T follicular helper cell (primary cell): Measurements from ENCODE around the gene SIN3B.

Experiments
- DNase-seq: peaks from one replicate; pipeline ENCODE4 v3.0.0-alpha.2; 2020; ENCODE audit warnings: low read depth

Gene SIN3B

GRCh38 chr19:16825312-16826052 lies 3.7 kb upstream of the SIN3B start:
- no peak for DNase-seq

DNA sequence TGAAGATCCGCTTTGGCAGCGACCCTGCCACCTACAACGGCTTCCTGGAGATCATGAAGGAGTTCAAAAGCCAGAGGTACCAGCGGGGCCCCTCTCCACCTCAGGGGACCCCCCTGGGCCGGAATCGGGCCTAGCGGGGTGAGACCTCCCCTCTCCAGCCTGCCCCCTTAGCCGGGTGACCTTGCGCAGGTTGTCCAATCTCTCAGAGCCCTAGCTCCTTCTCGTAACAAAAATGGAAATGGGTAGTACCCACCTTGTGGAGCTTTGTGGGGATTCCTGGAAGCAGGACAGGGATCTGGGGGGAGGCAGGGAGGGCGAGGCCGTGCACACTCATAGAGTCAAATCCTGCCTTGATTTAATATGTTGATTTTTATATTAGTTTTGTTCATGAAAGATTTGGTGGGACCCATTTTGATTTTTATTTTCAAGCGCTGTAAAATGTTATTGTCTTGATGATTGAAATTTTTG lies 658 bp downstream of the SIN3B start:
- no peak for DNase-seq

- no peak for DNase-seq
Measured at GRCh38 chr19:16830679-16831078, 1.5 kb downstream of the SIN3B start.

DNA sequence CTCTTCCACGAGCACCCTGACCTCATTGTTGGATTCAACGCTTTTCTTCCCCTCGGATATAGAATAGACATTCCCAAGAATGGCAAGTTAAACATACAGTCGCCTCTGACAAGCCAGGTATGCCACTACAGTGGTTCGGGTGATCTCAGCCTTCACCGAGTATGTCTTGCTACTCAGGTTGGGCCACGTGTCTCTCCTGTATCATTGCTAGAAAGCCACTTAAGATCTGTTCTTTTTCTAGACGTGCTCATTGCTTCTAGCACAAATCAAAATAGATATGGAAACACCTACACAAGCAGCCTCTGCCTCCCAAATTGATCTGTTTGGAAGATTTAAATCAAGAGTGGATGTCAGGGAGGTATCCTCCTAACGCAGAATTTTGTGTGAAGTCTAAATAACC lies 2.3 kb downstream of the SIN3B start:
- no peak for DNase-seq

DNA sequence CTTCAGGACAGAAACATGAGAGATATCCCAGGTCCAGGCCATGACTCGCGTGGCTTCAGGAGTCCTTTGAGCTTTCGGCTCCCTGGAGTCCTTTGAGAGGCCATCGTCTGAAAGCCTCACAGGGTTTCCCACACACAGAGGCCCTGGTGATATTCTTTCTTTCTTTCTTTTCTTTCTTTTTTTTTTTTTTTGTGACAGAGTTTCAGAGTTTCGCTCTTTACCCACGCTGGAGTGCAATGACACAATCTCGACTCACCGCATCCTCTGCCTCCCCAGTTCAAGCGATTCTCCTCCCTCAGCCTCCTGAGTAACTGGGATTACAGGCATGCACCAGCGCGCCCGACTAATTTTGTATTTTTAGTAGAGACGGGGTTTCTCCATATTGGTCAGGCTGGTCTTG lies 5.5 kb downstream of the SIN3B start:
- DNase-seq: no peak

DNA sequence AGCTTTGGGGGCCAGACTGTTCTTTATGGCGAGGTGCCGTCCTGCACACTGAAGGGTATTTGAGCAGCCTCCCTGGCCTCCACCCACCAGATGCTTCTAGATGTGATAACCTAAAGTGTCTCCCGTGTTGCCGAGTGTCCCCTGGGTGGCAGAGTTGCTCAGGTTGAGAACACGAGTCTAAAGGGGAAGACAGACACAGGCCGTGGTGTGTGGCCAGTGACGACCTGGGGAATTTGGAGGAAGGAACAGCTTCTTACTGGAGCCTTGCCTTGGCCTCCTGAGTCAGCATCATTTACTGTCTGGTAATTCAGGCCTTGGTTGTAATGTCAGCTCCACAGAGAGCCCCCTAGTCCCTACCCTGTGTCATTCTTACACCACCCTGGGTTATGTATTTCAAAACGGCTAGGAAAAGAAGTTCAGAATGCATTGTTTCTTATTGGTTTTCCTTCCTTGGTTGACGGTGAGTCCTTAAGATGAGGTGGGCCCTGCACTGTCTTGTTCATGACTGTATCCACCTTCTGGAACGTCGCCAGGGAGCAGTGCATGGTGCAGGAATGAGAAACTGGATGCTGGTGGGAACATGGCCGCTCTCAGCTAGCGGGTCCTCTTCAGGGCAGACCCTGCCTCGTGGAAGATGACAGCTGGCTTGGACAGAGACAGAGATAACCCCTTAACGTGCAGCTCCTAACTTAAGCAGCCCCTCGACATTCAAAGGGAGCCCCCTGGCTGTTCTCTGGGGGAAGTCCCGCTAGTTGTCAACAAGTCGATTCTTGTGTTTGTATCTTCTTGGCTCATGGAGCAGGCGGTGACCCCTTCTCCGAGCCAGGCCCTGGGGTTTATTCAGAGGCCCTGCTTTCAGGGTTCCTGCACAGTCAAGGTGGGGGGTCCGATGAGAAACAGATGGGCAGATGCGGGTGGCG lies 7.2 kb downstream of the SIN3B start:
- no peak for DNase-seq

DNA sequence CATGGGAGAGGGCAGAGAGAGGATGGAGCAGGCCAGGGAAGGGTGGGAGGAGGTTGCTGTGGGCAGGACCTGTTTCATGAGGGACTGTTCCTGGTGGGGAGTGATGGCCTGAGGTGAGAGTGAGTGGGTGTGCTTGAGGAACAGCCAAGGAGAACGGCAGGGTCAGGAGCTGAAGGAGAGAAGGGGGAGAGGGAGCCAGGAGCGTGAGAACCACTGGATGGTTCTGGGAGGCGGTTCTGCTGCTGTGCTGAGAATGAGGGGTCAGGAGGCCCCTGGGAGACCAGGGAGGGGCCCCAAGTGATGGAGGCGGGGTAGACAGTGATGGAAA lies 7.8 kb downstream of the SIN3B start:
- DNase-seq: no peak

- DNase-seq: no peak
Measured at GRCh38 chr19:16841391-16841926, 12.3 kb downstream of the SIN3B start.

GRCh38 chr19:16846901-16847300 lies 17.7 kb downstream of the SIN3B start:
- DNase-seq: no peak

DNA sequence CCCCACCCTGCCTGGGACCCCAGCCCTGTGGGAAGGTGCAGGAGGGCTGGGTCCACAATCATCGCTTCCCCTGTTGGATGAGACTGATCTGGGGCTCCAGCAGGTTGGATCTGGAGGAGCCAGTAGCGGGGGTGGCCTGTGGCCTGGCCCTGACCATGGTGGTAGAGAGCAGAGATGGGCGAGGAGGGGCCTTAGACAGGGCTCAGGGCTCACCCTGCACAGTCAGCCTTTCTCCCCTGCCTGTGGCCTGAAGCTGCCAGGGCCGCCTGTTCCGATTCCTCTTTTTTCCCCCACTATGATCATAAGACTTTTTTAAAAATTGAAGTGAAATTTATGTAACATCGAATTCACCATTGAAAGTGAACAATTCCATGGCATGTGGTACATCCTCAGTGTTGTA lies 18.2 kb downstream of the SIN3B start:
- DNase-seq: no peak

DNA sequence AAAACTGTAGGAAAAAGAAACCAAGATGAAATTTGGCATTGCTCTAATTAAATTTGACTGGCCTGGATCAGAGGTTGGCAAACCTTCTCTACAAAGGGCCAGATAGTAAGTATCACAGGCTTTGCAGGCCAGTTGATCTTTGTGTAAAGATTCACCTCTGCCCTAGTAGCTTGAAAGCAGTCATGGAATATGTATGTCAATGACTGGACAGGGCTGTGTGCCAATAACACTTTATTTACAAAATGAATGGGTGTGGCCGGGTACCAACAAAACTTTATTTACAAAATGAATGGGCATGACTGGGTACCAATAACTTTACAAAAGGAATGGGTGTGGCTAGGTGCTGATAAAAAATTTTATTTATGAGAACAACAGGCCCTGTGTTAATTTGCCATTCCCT lies 20.0 kb downstream of the SIN3B start:
- DNase-seq: no peak

DNA sequence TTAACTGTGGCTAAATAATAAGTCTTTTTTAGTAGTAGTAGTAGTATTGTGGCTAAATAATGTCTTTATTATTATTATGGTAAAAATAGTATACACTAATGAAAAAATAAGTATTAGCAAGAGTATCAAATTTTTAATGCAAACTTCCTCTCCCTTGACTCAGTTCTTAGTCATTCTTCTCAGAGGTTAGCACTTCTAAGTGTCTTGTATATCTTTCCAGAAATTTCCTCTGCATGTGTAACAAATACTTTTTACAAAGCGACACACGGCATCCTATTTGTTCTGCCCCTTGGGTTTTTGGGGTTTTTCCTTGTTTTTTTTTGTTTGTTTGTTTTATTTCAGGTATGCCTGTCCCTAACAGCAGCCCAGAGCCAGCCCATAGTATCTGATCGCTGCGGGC lies 20.9 kb downstream of the SIN3B start:
- DNase-seq: no peak

GRCh38 chr19:16851031-16851712 lies 22.0 kb downstream of the SIN3B start:
- DNase-seq: no peak

GRCh38 chr19:16853066-16853465 lies 23.9 kb downstream of the SIN3B start:
- DNase-seq: no peak

DNA sequence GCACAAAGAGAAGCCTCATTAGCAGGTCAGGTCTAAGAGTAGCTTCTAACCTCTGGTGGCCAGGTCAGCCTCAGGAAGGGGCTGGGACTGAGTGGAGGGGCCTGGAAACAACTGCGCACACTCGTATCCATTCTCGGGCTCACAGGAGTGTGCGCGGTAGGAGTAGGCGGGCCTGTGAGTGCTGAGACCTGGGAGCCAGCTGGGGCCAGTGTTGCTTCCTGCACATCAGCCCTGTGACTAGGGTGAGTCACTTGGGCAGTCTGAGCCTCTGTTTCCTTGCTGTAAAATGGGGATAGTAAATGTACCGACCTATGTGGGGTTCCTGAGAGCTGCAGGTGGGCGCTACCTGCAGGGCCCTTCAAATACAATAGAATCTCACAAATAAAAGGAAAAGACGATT lies 26.9 kb downstream of the SIN3B start:
- no peak for DNase-seq

DNA sequence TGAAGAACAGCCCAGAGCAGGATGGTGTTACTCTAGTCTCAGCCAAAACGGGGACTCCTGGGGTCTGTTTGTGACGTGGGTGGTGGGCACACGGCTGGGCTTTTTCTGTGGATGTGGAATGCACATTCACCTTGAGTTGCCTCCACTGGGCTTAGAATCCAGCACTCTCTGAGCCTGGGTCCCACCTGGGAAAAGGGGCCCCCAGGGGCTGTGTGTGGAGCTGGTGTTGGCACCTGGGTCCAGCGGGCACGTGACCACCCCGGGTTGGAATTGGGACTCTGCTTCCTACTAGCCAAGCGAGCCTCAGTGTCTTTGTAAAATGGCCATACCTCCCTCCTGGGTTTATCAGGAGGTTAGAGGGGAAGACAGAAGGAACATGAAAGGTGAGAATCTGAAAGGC lies 30.4 kb downstream of the SIN3B start:
- DNase-seq: no peak

DNA sequence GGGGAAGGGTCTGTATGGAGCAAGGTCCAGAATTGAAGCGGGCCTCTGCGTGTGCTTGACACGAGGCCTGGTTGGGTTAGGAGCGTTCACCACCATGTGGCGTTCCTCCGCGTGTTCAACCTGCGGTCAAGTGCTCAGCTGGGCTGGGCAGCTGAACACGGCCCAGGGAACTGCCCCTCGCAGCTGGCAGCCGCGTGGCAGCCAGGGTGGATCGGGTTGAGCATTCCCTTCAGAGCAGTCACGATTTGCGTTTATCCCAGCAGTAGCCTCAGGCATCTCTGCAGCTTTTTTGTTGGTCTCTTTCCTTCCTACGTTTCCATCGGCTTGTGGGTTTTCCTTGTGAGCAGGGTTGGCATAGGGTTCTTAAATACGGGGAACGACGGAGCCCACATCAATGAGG lies 30.9 kb downstream of the SIN3B start:
- DNase-seq: no peak

- DNase-seq: no peak
Measured at GRCh38 chr19:16861011-16861410, 31.8 kb downstream of the SIN3B start.

DNA sequence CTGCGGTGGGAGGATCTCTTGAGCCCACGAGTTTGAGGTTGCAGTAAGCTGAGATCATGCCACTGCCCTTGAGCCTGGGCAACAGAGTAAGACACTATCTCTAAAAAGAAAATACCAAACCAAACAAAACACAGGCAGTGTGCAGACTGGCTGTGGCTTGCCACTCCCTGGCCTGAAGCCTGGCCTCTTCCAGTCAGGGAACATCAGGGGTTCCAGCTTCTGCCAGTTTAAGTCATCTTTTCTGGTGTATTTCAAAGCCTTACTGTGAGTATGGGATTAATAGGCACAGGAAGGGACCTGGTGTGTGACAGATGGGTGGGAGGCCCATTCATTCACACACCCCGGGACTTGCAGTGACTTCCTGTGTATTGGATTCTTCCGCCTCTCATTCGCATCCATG lies 32.6 kb downstream of the SIN3B start:
- DNase-seq: no peak

- no peak for DNase-seq
Measured at GRCh38 chr19:16862826-16863415, 33.7 kb downstream of the SIN3B start.

DNA sequence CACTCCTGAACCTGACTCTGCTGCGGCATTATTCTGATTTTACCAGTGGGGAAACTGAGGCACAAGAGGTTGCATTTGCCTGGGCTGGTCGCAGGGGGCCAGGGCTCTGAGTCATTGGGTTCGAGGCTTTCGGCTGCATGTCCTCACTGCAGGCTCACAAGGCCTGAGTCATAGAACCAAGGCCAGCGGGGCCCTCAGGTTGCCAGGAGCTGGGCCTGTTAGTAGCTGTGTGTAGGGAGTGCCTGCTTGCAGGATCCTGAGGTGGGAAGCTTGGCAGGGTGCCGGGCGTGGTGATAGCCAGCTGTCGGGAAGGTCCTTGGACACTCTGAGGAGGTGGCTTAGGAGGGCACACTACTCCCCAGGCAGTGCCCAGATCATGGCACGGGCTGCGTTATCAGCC lies 38.0 kb downstream of the SIN3B start:
- DNase-seq: no peak
